Measurements from ENCODE around the gene AGL.
A peak's percentile ranks its signal among the peaks of the same experiment; 100 is the strongest.

Gene AGL

DNA sequence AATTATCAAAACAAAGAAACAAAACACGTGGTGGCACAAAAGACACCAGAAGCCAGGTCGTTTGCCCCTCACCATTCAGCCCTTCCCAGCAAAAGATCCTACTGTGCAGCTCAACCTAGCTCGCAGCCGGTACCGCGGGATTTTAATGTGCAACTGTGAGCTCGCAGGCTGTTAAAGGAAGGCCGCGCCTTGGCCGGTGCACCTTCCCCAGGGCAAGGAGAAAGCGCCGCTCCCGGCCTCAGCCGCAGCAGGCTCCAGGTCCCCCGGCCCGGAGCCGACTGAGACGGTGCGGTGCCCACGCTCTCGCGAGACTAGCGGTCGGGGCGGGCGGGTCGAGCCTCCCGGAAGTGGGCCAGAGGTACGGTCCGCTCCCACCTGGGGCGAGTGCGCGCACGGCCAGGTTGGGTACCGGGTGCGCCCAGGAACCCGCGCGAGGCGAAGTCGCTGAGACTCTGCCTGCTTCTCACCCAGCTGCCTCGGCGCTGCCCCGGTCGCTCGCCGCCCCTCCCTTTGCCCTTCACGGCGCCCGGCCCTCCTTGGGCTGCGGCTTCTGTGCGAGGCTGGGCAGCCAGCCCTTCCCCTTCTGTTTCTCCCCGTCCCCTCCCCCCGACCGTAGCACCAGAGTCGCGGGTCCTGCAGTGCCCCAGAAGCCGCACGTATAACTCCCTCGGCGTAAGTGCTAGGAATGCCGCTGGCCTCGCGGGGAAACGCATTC is at the start of gene AGL:
TSS of gene AGL (plus strand) at position 618 of the 715 bp plus-strand sequence. CDS start 682 bp downstream, outside the sequence.
- Histone ChIP-seq H3K9me3 (ENCODE audit: control insufficient read depth, insufficient read depth, low read depth, low read length) (no peaks in the 10 kb centered on the region), H3K4me1 (ENCODE audit: control insufficient read depth, insufficient read depth, low read length) (peaks cover 3% of the 10 kb centered on the region), H3K36me3 (ENCODE audit: control insufficient read depth in 2 of 2, insufficient read depth in 1 of 2, low read length in 2 of 2) (peaks cover 0 to 15% of the 10 kb centered on the region in 2 experiments; a peak in 2 of 3 replicates), H3K27ac (ENCODE audit: extremely low read depth, low read depth, low read length) (peak within 1 kb of the TSS; percentile 66), H3K4me3 (ENCODE audit: low read depth, low read length) (peak within 1 kb of the TSS; percentile 81)
- CTCF ChIA-PET, result interaction anchor here (0.7 kb wide), 1 partner anchor 669 kb away, joined by 3 read pairs; no protein-coding TSS in a partner anchor
- POLR2A ChIA-PET, result interaction anchor here (0.6 to 2.6 kb wide), 5 partner anchors 22 to 417 kb away, joined by 3 to 10 read pairs (median 3); partner anchors contain the start of genes DBT, RTCA and SLC35A3
- no peak for TF ChIP-seq ZNF23 (tag by site-specific recombination; IDR thresholded peaks at IDR 0.05; ENCODE audit: borderline replicate concordance)
- no peak for TF ChIP-seq ZNF274 (IDR thresholded peaks at IDR 0.05; ENCODE audit: low read length)
- no peak for TF ChIP-seq ZNF274 (tag by site-specific recombination; IDR thresholded peaks at IDR 0.05; ENCODE audit: borderline replicate concordance)
- no peak for TF ChIP-seq ZNF169 (tag by site-specific recombination; IDR thresholded peaks at IDR 0.05)
- TF ChIP-seq KLF8 (tag by site-specific recombination; IDR thresholded peaks at IDR 0.05), result peak; percentile 98
- peak; percentile 97 for TF ChIP-seq ZEB2 (tag by site-specific recombination; IDR thresholded peaks at IDR 0.05)
- TF ChIP-seq ZNF623 (tag by site-specific recombination; IDR thresholded peaks at IDR 0.05), result no peak
- no peak for TF ChIP-seq ZNF571 (tag by site-specific recombination; IDR thresholded peaks at IDR 0.05)
- no peak for TF ChIP-seq ZNF140 (tag by site-specific recombination; IDR thresholded peaks at IDR 0.05)
- no peak for TF ChIP-seq ZNF37A (tag by site-specific recombination; IDR thresholded peaks at IDR 0.05)
- TF ChIP-seq INSM2 (tag by site-specific recombination; IDR thresholded peaks at IDR 0.05), result peak; percentile 61; the same call in 1 of the 2 replicates
- TF ChIP-seq ZSCAN4 (tag by site-specific recombination; IDR thresholded peaks at IDR 0.05), result peak; percentile 48; the same call in 1 of the 2 replicates
- TF ChIP-seq ZNF510 (tag by site-specific recombination; IDR thresholded peaks at IDR 0.05; ENCODE audit: insufficient replicate concordance), result no peak
- TF ChIP-seq, protein P1, sequence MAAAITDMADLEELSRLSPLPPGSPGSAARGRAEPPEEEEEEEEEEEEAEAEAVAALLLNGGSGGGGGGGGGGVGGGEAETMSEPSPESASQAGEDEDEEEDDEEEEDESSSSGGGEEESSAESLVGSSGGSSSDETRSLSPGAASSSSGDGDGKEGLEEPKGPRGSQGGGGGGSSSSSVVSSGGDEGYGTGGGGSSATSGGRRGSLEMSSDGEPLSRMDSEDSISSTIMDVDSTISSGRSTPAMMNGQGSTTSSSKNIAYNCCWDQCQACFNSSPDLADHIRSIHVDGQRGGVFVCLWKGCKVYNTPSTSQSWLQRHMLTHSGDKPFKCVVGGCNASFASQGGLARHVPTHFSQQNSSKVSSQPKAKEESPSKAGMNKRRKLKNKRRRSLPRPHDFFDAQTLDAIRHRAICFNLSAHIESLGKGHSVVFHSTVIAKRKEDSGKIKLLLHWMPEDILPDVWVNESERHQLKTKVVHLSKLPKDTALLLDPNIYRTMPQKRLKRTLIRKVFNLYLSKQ (tag by site-specific recombination; IDR thresholded peaks at IDR 0.05; ENCODE audit: borderline replicate concordance), result no peak
- peak; percentile 80; the same call in 1 of the 2 replicates for TF ChIP-seq ZNF394 (tag by site-specific recombination; IDR thresholded peaks at IDR 0.05; ENCODE audit: borderline replicate concordance)
- peak; percentile 69; the same call in 1 of the 2 replicates for TF ChIP-seq BCL11B (tag by site-specific recombination; IDR thresholded peaks at IDR 0.05; ENCODE audit: low read depth)
- peak; percentile 92; the same call in 1 of the 2 replicates for TF ChIP-seq REPIN1 (tag by site-specific recombination; IDR thresholded peaks at IDR 0.05; ENCODE audit: low read depth)
- no peak for TF ChIP-seq TSHZ1 (tag by site-specific recombination; IDR thresholded peaks at IDR 0.05; ENCODE audit: borderline replicate concordance)
- no peak for TF ChIP-seq ZNF626 (tag by site-specific recombination; IDR thresholded peaks at IDR 0.05)
- TF ChIP-seq GLIS2 (tag by site-specific recombination; IDR thresholded peaks at IDR 0.05), result peak; percentile 74
- no peak for TF ChIP-seq SETDB1 (IDR thresholded peaks at IDR 0.05; ENCODE audit: insufficient read length, low read length)
- no peak for TF ChIP-seq ZNF292 (tag by site-specific recombination; IDR thresholded peaks at IDR 0.05; ENCODE audit: borderline replicate concordance, low read depth)
- TF ChIP-seq GLIS1 (tag by site-specific recombination; IDR thresholded peaks at IDR 0.05), result peak; percentile 70
- TF ChIP-seq ZIC2 (tag by site-specific recombination; IDR thresholded peaks at IDR 0.05), result peak; percentile 87
- TF ChIP-seq RBAK (tag by site-specific recombination; IDR thresholded peaks at IDR 0.05), result no peak
- no peak for TF ChIP-seq ZNF707 (tag by site-specific recombination; IDR thresholded peaks at IDR 0.05)
- TF ChIP-seq FEZF1 (tag by site-specific recombination; IDR thresholded peaks at IDR 0.05), result no peak
- TF ChIP-seq, protein P2, sequence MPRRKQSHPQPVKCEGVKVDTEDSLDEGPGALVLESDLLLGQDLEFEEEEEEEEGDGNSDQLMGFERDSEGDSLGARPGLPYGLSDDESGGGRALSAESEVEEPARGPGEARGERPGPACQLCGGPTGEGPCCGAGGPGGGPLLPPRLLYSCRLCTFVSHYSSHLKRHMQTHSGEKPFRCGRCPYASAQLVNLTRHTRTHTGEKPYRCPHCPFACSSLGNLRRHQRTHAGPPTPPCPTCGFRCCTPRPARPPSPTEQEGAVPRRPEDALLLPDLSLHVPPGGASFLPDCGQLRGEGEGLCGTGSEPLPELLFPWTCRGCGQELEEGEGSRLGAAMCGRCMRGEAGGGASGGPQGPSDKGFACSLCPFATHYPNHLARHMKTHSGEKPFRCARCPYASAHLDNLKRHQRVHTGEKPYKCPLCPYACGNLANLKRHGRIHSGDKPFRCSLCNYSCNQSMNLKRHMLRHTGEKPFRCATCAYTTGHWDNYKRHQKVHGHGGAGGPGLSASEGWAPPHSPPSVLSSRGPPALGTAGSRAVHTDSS (tag by site-specific recombination; IDR thresholded peaks at IDR 0.05), result no peak
- no peak for TF ChIP-seq ZFP3 (tag by site-specific recombination; IDR thresholded peaks at IDR 0.05; ENCODE audit: low read depth)
